Activated T-cell treated with anti-CD3 and anti-CD28 coated beads, Interleukin-2, amount 50 U/mL, for 72 hours (primary cell): ENCODE data around the gene SEMG2. TPM values are rescaled to one million over a fixed set of nuclear protein-coding genes. Genes with fewer than 3 reads are reported as not detected.

Experiments
- ATAC-seq, 2 donors: fragments of 150-1000 bp; cut with Tn5 transposase; replicated peaks in 1 of 2; 2 replicates each; pipeline ENCODE4 v1.10.0; 2021; ENCODE audit warnings: moderate library complexity in 2 of 2, mild to moderate bottlenecking in 1 of 2
- DNase-seq, 2 donors: peaks; one replicate each; pipeline ENCODE4 v3.0.0; 2021 to 2022; ENCODE audit warnings: mixed read lengths in 1 of 2
- H3K27ac Mint-ChIP-seq: one replicate; pipeline ENCODE4 v1.8.0; 2022; ENCODE audit warnings: mild to moderate bottlenecking, moderate library complexity, mixed read lengths
- H3K27me3 Mint-ChIP-seq: one replicate; pipeline ENCODE4 v1.8.0; 2022; ENCODE audit warnings: low read depth, mixed read lengths
- H3K36me3 Mint-ChIP-seq, 2 donors: one replicate each; pipeline ENCODE4 v1.8.0; 2022; ENCODE audit warnings: mixed read lengths in 2 of 2, mild to moderate bottlenecking in 1 of 2; ENCODE audit not compliant: insufficient read depth in 2 of 2
- H3K4me1 Mint-ChIP-seq: one replicate; pipeline ENCODE4 v1.8.0; 2022; ENCODE audit warnings: low read depth, mixed read lengths
- H3K4me3 Mint-ChIP-seq, 2 donors: one replicate each; pipeline ENCODE4 v1.8.0; 2022; ENCODE audit warnings: mild to moderate bottlenecking in 2 of 2, mixed read lengths in 2 of 2, moderate library complexity in 2 of 2
- H3K9me3 Mint-ChIP-seq, 2 donors: one replicate each; pipeline ENCODE4 v1.8.0; 2022; ENCODE audit warnings: mixed read lengths in 2 of 2
- total RNA-seq, 2 donors: library from RNA; stranded (reverse); gene quantifications; one replicate each; pipeline ENCODE4 v1.2.3, GENCODE V29; 2022

The SEMG2 gene, protein sequence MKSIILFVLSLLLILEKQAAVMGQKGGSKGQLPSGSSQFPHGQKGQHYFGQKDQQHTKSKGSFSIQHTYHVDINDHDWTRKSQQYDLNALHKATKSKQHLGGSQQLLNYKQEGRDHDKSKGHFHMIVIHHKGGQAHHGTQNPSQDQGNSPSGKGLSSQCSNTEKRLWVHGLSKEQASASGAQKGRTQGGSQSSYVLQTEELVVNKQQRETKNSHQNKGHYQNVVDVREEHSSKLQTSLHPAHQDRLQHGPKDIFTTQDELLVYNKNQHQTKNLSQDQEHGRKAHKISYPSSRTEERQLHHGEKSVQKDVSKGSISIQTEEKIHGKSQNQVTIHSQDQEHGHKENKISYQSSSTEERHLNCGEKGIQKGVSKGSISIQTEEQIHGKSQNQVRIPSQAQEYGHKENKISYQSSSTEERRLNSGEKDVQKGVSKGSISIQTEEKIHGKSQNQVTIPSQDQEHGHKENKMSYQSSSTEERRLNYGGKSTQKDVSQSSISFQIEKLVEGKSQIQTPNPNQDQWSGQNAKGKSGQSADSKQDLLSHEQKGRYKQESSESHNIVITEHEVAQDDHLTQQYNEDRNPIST
- not detected for total RNA-seq

DNA sequence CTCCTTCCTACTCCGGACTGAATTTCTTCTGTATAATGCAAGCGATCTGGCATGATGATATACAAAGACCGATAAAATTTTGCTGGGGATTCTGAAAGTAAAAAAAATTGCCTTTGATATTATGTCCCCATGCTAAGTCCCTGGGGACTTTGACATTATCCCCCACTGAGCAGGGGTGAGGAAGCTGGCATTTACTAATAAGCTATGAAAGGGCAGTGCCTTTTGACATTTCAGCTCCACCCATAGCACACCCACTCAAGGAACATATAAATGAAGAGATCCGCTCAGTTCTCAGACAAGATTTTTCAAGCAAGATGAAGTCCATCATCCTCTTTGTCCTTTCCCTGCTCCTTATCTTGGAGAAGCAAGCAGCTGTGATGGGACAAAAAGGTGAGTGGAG, at the start of gene SEMG2:
TSS of gene SEMG2 (plus strand) at position 298 of the 400 bp plus-strand sequence. CDS start at position 315, 17 bp downstream.
- H3K4me1 Mint-ChIP-seq, result no peaks in the 10 kb centered on the region
- no peaks in the 10 kb centered on the region for H3K36me3 Mint-ChIP-seq
- no peak for DNase-seq
- H3K9me3 Mint-ChIP-seq, result no peaks in the 10 kb centered on the region
- ATAC-seq, result no peak
- peaks cover 38% of the 10 kb centered on the region for H3K27me3 Mint-ChIP-seq
- H3K4me3 Mint-ChIP-seq, result no peak within 1 kb of the TSS
- H3K27ac Mint-ChIP-seq, result no peak within 1 kb of the TSS

DNA sequence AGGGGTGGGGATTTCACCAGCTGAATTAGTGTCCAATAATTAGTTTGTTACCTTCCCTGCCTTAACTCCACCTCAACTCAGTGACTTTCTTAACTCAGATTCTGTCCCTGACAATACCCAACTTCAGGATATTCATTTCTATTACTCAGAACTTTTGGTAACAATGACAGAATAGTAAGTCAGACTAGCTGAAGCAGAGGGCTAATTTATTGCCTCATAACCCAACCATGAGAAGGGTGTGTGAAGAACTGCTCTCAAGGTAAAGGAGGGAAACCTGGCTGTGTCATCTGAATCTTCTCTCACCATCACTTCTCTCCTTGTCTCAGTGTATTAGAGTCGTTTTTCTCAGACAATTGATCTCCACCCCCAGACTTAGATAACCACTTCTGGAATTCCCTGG, 47.7 kb upstream of the SEMG2 start:
- DNase-seq (no peak), ATAC-seq (no peak)
- H3K27ac Mint-ChIP-seq, result no peak overlapping the region
- no peaks in the 10 kb centered on the region for H3K9me3 Mint-ChIP-seq
- H3K36me3 Mint-ChIP-seq, result no peaks in the 10 kb centered on the region
- H3K27me3 Mint-ChIP-seq, result peaks cover 7% of the 10 kb centered on the region
- no peak overlapping the region for H3K4me3 Mint-ChIP-seq
- H3K4me1 Mint-ChIP-seq, result no peaks in the 10 kb centered on the region

DNA sequence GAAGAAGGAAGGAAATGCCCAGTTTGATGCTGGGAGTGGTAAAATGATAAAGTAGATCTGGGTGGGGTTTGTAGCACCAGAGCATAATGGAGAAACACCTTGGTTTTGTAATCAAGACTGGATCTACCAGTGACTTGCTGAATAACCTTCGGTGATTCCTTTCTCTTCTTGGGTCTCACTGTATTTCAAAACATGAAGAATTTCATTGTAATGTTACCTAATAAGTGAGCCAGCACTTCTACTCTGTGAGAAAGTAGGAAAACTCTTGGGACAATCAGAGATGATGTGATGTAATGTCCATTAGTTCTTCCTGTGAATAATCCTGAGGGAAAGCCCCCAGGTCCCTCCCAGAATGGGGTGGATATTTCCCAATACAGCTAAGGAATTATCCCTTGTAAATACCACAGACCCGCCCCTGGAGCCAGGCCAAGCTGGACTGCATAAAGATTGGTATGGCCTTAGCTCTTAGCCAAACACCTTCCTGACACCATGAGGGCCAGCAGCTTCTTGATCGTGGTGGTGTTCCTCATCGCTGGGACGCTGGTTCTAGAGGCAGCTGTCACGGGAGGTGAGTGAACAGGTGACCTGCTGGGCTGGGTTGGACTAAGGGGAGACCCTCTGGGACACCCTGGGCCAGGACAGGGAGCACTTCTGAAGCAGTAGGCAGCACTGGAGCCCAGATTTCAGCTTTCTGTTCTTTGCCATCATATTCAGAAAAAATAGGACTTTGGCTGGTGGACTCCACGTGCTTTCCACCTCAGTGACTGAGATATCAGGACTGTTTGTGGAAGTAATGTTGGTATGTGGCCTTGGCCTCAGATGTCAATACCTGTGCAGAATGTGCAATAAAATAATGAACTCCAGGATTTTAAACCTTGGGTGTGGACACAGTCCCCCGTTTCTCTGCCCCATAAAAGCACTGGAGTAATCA, 46.5 kb upstream of the SEMG2 start, which contains the start of gene PI3:
TSS of gene PI3 (plus strand) at position 469 of the 931 bp plus-strand sequence. CDS start at position 490, 21 bp downstream.
- Mint-ChIP-seq H3K4me1 (peaks cover 4% of the 10 kb centered on the region), H3K27ac (no peak within 1 kb of the TSS), H3K27me3 (peaks cover 7% of the 10 kb centered on the region), H3K4me3 (no peak within 1 kb of the TSS), H3K36me3 (no peaks in the 10 kb centered on the region), H3K9me3 (no peaks in the 10 kb centered on the region)
- ATAC-seq, result no peak
- DNase-seq, result no peak

DNA sequence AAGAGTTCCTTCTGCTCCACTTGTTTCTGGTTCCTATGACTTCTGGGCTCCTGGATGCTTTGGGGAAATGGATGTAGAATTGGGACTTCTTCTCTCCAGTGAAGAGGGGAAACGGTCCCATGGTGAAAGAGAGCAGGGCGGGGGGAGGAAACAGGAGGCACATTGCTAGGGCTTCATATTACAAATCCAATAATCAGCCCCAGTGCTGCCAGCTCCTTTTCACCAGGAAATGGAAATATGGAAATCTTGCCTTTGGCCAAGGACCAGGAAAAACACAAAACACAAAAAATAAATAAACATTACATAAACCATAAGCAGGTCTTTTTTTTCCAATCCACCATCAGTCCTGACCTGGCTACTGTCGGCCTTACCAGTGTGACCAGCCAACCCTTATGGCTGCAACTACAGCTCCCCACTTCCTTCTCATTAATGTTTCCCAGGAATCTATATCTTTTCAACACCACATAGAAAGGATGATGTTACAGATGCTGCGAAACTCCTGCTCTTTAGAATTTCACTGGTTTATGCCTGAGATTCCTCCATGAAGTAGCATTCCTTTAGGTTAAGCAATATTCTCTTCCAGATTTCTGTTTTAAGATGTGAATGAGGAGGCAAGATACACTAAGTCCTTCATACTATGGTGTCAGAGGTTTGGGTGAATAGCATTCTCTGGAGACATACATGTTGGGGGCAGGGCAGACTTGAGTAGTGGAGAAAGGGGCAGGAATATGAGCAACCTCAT, 44.5 kb upstream of the SEMG2 start:
- H3K27ac Mint-ChIP-seq, result no peak overlapping the region
- H3K4me1 Mint-ChIP-seq, result peaks cover 4% of the 10 kb centered on the region
- no peak overlapping the region for H3K4me3 Mint-ChIP-seq
- no peaks in the 10 kb centered on the region for H3K36me3 Mint-ChIP-seq
- no peak for ATAC-seq
- DNase-seq, result no peak
- peaks cover 7% of the 10 kb centered on the region for H3K27me3 Mint-ChIP-seq
- H3K9me3 Mint-ChIP-seq, result no peaks in the 10 kb centered on the region

DNA sequence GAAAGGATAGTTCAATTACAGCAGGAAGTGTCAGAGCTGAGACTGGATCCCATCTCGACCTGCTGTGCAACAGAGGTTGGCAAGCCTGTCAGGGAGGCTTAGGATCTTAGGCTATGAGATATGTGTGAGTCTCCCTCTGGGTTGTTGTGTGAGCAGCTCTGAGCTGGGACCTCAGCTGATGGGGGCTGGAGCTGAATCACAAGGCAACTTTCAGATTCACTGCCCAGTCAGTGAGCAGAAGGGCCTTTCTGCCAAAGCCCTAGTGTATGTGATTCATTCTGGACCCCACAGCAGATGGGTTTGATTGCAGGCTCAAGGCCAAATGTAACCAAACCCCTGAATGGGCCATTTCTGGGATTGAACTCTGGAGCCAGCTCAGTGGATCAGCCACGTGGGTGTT, 42.0 kb upstream of the SEMG2 start:
- no peak overlapping the region for H3K27ac Mint-ChIP-seq

DNA sequence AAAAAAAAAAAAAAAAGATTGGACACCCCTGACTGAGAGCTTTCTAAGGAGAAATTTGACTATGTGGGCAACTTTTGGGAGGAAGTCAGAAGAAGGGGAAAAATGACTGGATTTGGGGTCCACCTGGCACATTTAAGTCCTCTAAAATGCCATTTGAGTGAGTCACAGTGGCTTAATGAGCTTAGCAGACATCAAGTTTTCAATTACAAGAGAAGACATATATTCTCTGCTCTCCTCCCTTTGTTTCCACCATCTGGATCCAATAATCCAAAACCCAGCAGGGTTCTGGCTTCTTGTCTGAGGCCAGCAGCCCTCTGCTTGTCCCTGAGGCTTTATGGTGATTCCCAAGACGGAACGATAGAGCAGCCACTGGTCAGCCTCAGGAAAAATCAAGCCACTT, 39.5 kb upstream of the SEMG2 start:
- ATAC-seq (no peak), DNase-seq (no peak)
- Mint-ChIP-seq H3K4me3 (no peak overlapping the region), H3K27ac (no peak overlapping the region), H3K4me1 (peaks cover 4% of the 10 kb centered on the region), H3K36me3 (no peaks in the 10 kb centered on the region), H3K27me3 (peaks cover 8% of the 10 kb centered on the region), H3K9me3 (no peaks in the 10 kb centered on the region)

More for the DNA sequence above, 42.0 kb upstream of the SEMG2 start:
- H3K4me3 Mint-ChIP-seq, result no peak overlapping the region
- ATAC-seq (no peak), DNase-seq (no peak)
- H3K4me1 Mint-ChIP-seq, result peaks cover 4% of the 10 kb centered on the region
- no peaks in the 10 kb centered on the region for H3K9me3 Mint-ChIP-seq
- H3K27me3 Mint-ChIP-seq, result peaks cover 2% of the 10 kb centered on the region
- no peaks in the 10 kb centered on the region for H3K36me3 Mint-ChIP-seq

DNA sequence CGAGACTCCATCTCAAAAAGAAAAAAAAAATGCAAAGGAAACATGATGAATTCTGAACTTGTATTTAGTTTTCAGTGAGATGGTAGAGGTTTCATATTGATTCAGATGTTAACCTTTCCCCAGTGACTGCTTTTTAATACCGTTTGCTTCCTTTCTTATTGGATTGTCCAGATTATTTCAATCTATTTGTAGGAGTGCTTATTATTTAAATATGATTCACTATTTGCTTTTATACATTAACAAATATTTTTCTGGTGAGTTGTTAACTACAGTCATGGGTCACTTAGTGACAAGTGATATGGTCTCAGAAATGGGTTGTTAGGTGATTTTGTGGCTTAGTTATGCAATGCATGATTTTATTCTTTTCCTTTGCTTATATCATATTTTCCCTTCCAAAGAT, 38.1 kb upstream of the SEMG2 start:
- H3K4me1 Mint-ChIP-seq, result peaks cover 4% of the 10 kb centered on the region

DNA sequence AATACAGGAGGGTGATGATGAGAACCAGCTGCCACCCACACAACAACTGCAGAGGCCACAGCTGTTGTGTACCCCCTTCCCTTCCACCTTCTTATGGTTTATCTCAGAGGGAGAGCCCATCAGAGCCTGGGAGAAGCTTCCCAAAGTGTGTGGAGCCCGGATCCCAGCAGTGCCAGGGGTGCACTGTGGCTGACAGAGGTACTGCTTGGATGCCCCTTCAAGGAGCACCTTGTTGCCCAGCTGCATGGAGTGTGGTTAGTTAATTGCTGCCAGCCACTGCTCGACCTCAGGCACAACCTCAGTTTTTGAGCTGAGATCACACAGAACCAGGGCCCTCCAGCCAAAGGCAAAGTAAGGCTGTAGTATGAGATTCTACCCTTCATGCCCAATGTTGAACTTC, 33.5 kb upstream of the SEMG2 start:
- H3K4me3 Mint-ChIP-seq, result no peak overlapping the region
- no peaks in the 10 kb centered on the region for H3K9me3 Mint-ChIP-seq
- no peaks in the 10 kb centered on the region for H3K4me1 Mint-ChIP-seq
- H3K27me3 Mint-ChIP-seq, result peaks cover 20% of the 10 kb centered on the region
- no peak overlapping the region for H3K27ac Mint-ChIP-seq
- no peaks in the 10 kb centered on the region for H3K36me3 Mint-ChIP-seq
- ATAC-seq (no peak), DNase-seq (no peak)

More for the DNA sequence above, 38.1 kb upstream of the SEMG2 start:
- H3K4me3 Mint-ChIP-seq, result no peak overlapping the region
- H3K36me3 Mint-ChIP-seq, result no peaks in the 10 kb centered on the region
- DNase-seq, result no peak
- no peak for ATAC-seq
- H3K9me3 Mint-ChIP-seq, result no peaks in the 10 kb centered on the region
- peaks cover 8% of the 10 kb centered on the region for H3K27me3 Mint-ChIP-seq
- no peak overlapping the region for H3K27ac Mint-ChIP-seq

DNA sequence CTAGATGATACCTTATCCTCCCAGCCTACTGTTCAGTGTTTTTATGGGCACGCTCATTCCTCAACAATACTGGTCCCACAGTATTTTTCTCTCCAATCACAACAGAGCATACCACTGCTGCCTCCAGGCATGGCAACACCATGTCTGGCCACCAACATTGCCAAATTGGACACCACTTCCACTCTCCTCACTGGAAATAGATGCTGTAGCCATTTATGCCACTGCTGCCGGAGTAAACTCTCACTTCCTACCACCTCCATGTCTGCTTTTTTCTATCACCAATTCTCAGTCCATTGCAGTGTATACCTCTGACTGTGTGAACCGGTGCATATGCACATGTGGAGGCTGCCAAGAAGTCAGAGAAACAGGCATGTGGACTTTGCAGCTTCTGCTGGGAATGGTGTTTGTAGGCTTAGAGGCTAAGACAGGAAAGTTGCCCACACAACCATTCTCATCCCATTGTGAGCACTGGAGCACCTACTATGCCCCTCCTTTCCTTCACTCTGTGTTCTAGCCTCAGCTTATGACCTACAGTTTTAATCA, 32.0 kb upstream of the SEMG2 start:
- Mint-ChIP-seq H3K27me3 (peaks cover 22% of the 10 kb centered on the region), H3K9me3 (no peaks in the 10 kb centered on the region), H3K36me3 (no peaks in the 10 kb centered on the region), H3K27ac (no peak overlapping the region), H3K4me1 (no peaks in the 10 kb centered on the region), H3K4me3 (no peak overlapping the region)
- no peak for ATAC-seq
- DNase-seq, result no peak

DNA sequence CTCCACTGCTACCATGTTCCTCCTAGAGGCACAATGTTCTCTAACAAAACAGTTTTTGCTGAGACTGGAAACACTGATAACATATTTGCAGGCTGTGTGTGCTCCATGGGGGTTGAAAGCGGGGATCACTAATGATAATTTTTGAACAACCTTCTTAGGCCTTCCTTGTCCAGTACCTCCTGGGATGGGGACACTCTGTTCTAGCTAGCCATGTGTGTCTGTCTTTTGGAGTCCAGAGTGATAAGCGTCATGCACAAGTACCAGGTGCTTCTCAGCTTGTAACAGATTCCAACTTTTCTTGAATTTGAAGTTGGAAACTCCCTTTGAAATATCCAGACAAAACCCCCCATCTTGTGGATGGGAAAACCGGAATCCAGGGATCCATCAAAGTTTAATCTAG, 31.3 kb upstream of the SEMG2 start:
- DNase-seq (no peak), ATAC-seq (no peak)
- H3K4me3 Mint-ChIP-seq, result no peak overlapping the region
- peaks cover 22% of the 10 kb centered on the region for H3K27me3 Mint-ChIP-seq
- no peaks in the 10 kb centered on the region for H3K4me1 Mint-ChIP-seq
- H3K27ac Mint-ChIP-seq, result no peak overlapping the region
- no peaks in the 10 kb centered on the region for H3K9me3 Mint-ChIP-seq
- H3K36me3 Mint-ChIP-seq, result no peaks in the 10 kb centered on the region

DNA sequence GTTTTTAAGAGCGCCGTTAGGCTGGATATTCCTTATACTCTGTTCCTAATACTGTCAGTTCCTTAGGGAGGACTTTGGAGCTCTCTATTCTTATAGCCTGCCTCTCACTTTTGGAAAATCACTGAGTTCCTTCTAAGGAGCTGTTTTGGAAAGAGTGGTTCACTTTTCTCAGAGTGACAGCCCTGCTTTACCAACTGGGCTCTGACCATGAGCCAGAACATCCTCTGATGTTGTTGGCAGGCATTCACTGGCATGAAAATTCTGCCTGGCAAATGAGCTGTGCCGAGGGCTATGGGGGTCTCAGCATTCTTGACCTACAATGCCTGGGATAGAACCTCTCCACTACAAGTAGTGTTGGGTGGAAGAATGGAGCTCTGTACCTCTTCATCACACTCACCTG, 29.2 kb upstream of the SEMG2 start:
- Mint-ChIP-seq H3K27me3 (peaks cover 25% of the 10 kb centered on the region), H3K4me1 (no peaks in the 10 kb centered on the region), H3K9me3 (no peaks in the 10 kb centered on the region), H3K27ac (no peak overlapping the region), H3K4me3 (no peak overlapping the region), H3K36me3 (no peaks in the 10 kb centered on the region)
- DNase-seq, result no peak
- no peak for ATAC-seq

DNA sequence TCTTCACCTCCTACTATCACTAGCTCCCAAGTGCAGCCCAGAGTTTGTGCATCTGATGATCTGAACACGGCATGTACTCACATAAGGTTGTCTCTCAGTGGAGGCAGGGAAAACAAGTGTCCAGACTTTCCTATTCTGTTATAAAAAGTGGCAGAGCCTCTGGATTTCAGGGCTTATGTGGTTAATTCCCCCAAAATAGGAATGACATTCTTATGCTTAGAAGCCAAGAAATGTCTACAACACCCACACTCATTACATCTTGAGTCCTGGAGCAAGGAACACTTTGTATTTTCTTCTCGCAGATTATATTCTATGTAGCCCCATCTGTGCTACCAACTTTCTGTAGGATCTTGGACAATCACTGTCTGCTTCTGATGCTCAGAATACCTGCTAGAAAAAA, 27.8 kb upstream of the SEMG2 start:
- H3K4me1 Mint-ChIP-seq, result no peaks in the 10 kb centered on the region
- no peaks in the 10 kb centered on the region for H3K9me3 Mint-ChIP-seq
- peaks cover 37% of the 10 kb centered on the region for H3K27me3 Mint-ChIP-seq
- H3K4me3 Mint-ChIP-seq, result no peak overlapping the region
- ATAC-seq (no peak), DNase-seq (no peak)
- no peaks in the 10 kb centered on the region for H3K36me3 Mint-ChIP-seq
- no peak overlapping the region for H3K27ac Mint-ChIP-seq
